A204.1 (cell line): ENCODE results near the gene ULBP2.
"Not testable (repeated sequence)": the region's sequence is repeated elsewhere in the genome, so short reads cannot be mapped to it uniquely, and the experiment has no call there.

ENCODE experiments used
- FAIRE-seq: peaks from 2 replicates; lab custom pipeline; 2012; peaks lifted over from hg19 to GRCh38; lab: Jason Lieb, UNC

The ULBP2 gene

GRCh38 chr6:149927025-149927424, 14.8 kb upstream of the ULBP2 start:
- FAIRE-seq: not testable (repeated sequence)

- FAIRE-seq: no peak
Measured at GRCh38 chr6:149929422-149929821, 12.4 kb upstream of the ULBP2 start.

- FAIRE-seq: no peak
Measured at GRCh38 chr6:149931501-149931900, 10.3 kb upstream of the ULBP2 start.

GRCh38 chr6:149933036-149933435, 8.8 kb upstream of the ULBP2 start:
- FAIRE-seq: no peak

GRCh38 chr6:149933461-149933860, 8.4 kb upstream of the ULBP2 start:
- FAIRE-seq: no peak

- peak; percentile 93 for FAIRE-seq
Measured at GRCh38 chr6:149934249-149935156, 7.3 kb upstream of the ULBP2 start.

GRCh38 chr6:149935246-149935645, 6.6 kb upstream of the ULBP2 start:
- FAIRE-seq: no peak

- no peak for FAIRE-seq
Measured at GRCh38 chr6:149935668-149936067, 6.1 kb upstream of the ULBP2 start.

- no peak for FAIRE-seq
Measured at GRCh38 chr6:149936743-149937142, 5.1 kb upstream of the ULBP2 start.

GRCh38 chr6:149938013-149938570, 3.7 kb upstream of the ULBP2 start:
- not testable (repeated sequence) for FAIRE-seq

- FAIRE-seq: no peak
Measured at GRCh38 chr6:149938571-149939355, 3.1 kb upstream of the ULBP2 start.

- no peak for FAIRE-seq
Measured at GRCh38 chr6:149939356-149939648, 2.5 kb upstream of the ULBP2 start.

- FAIRE-seq: no peak
Measured at GRCh38 chr6:149939909-149940671, 1.7 kb upstream of the ULBP2 start.

- no peak for FAIRE-seq
Measured at GRCh38 chr6:149940672-149940982, 1.2 kb upstream of the ULBP2 start.

- no peak for FAIRE-seq
Measured at GRCh38 chr6:149942461-149942829, 631 bp downstream of the ULBP2 start.

GRCh38 chr6:149943321-149943720, 1.5 kb downstream of the ULBP2 start:
- FAIRE-seq: not testable (repeated sequence)

GRCh38 chr6:149945276-149945675, 3.5 kb downstream of the ULBP2 start:
- FAIRE-seq: not testable (repeated sequence)

GRCh38 chr6:149946631-149947030, 4.8 kb downstream of the ULBP2 start:
- FAIRE-seq: not testable (repeated sequence)

- FAIRE-seq: not testable (repeated sequence)
Measured at GRCh38 chr6:149947533-149947932, 5.7 kb downstream of the ULBP2 start.

- no peak for FAIRE-seq
Measured at GRCh38 chr6:149948011-149948410, 6.2 kb downstream of the ULBP2 start.

- no peak for FAIRE-seq
Measured at GRCh38 chr6:149948616-149949015, 6.8 kb downstream of the ULBP2 start.

GRCh38 chr6:149950423-149950822, 8.6 kb downstream of the ULBP2 start:
- no peak for FAIRE-seq

- FAIRE-seq: no peak
Measured at GRCh38 chr6:149951096-149951495, 9.3 kb downstream of the ULBP2 start.
